ENCODE data around the gene RHOH.

The RHOH gene

DNA sequence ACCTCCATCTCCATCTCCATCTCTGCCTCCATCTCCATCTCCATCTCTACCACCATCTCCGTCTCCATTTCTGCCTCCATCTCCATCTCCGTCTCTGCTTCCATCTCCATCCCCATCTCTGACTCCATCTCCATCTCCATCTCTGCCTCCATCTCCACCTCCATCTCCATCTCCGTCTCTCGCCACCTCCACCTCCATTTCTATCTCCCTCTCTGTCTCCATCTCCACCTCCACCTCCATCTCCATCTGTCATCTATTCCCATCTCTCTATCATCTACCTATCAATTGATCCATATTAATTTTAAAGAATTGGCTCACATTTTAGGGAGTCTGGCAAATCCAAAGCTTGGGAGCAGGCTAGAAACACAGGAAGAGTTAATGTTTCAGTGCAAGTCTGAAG is 98.7 kb downstream of the RHOH start:
- no peak for DNase-seq (ENCODE audit: low read depth in 2 of 2)
